Vagina (tissue), 2 donors: Measurements from ENCODE around the gene NME3. TPM values are rescaled to one million over a fixed set of nuclear protein-coding genes. Genes with fewer than 3 reads are reported as not detected.

Source experiments
- DNase-seq, 2 donors: peaks; one replicate each; pipeline ENCODE4 v3.0.0-alpha.2; 2017; ENCODE audit errors: extremely low spot score in 2 of 2
- H3K27ac ChIP-seq: fragments of 200-600 bp; sonication (generic); one replicate; pipeline ENCODE4 v1.5.1; 2019
- H3K27me3 ChIP-seq: fragments of 200-600 bp; sonication (generic); one replicate; pipeline ENCODE4 v1.5.1; 2019
- H3K36me3 ChIP-seq, 2 donors: fragments of 200-600 bp; sonication (generic); one replicate each; pipeline ENCODE4 v1.5.1; 2017 to 2019
- H3K4me1 ChIP-seq: fragments of 200-600 bp; sonication (generic); one replicate; pipeline ENCODE4 v1.5.1; 2019
- H3K4me3 ChIP-seq, 2 donors: fragments of 200-600 bp; sonication (generic); 1 replicate in 1 of 2; 2 replicates in 1 of 2; pipeline ENCODE4 v1.5.1; 2016 to 2019
- H3K9me3 ChIP-seq: fragments of 200-600 bp; sonication (generic); one replicate; pipeline ENCODE4 v1.5.1; 2019
- POLR2A ChIP-seq, 2 donors: fragments of 450-650 bp; IDR thresholded peaks; one replicate each; pipeline ENCODE4 v1.6.1; 2017; ENCODE audit warnings: antibody characterized with exemption in 2 of 2, mild to moderate bottlenecking in 2 of 2, moderate library complexity in 2 of 2
- POLR2AphosphoS5 ChIP-seq, 2 donors: sonication (generic); formaldehyde crosslinking; IDR thresholded peaks; one replicate each; pipeline ENCODE4 v1.9.0; 2017; ENCODE audit warnings: antibody characterized with exemption in 2 of 2, mild to moderate bottlenecking in 2 of 2, low read depth in 1 of 2; ENCODE audit not compliant: insufficient read depth in 1 of 2
- intact Hi-C: fragments of 100-400 bp; cut with DNase I; formaldehyde crosslinking; loops from one replicate; pipeline ENCODE4 v1.15.1; 2023
- total RNA-seq: library from RNA; depleted of rRNA; stranded (reverse); fragments of >200 nt; gene quantifications from one replicate; pipeline ENCODE4 v1.2.3, GENCODE V29; 2016
- TF ChIP-seq, protein P1 (sequence below), 3 experiments: fragments of 450-650 bp in 2 of 3; fragments of 200-600 bp in 1 of 3; sonication (generic) in 1 of 3; IDR thresholded peaks; one replicate each; pipeline ENCODE4 v1.5.1; 2017 to 2019; ENCODE audit warnings: antibody characterized with exemption in 3 of 3, mild to moderate bottlenecking in 2 of 3, moderate library complexity in 2 of 3

The NME3 gene
- total RNA-seq, 1 donor from 2014 or later: 96.0 TPM

DNA sequence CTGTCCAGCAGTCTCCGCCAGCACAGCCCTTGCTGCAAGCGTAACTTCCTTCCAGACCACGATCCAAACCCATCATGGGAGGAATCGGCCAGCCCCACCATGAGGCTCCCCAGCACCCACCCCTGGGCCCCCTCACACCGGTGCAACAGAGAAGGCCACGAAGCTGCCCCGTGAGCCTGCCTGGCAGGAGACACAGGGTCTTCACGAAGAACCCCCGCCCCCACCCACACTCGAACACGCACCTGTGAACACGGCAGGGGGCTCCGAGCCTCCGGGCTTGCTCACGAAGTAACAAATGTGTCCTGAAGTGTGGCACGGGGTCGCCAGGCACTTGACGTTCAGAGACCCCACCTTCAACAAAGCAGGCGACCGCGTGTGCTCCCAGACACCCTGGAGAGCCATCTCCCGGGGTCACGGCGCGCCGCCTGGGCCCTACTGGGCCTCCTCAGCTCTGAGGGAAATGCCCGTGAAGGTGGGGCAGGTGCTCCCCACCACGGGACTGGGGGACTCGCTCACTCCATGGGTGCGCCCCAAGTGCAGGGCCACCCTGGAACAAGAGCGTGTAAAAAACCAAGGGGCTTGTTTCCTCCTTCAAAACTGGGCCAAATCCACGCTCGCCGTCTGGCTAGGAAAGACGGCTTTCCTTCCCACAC, 47.7 kb upstream of the NME3 start:
- intact Hi-C loops: no loop called here
- no peaks in the 10 kb centered on the region for H3K27me3 ChIP-seq
- DNase-seq: no peak
- H3K4me1 ChIP-seq: no peaks in the 10 kb centered on the region
- H3K27ac ChIP-seq: no peak overlapping the region
- H3K36me3 ChIP-seq: peaks cover 0 to 52% of the 10 kb centered on the region in 2 donors
- no peak overlapping the region for H3K4me3 ChIP-seq
- no peaks in the 10 kb centered on the region for H3K9me3 ChIP-seq
- TF ChIP-seq, protein P1, sequence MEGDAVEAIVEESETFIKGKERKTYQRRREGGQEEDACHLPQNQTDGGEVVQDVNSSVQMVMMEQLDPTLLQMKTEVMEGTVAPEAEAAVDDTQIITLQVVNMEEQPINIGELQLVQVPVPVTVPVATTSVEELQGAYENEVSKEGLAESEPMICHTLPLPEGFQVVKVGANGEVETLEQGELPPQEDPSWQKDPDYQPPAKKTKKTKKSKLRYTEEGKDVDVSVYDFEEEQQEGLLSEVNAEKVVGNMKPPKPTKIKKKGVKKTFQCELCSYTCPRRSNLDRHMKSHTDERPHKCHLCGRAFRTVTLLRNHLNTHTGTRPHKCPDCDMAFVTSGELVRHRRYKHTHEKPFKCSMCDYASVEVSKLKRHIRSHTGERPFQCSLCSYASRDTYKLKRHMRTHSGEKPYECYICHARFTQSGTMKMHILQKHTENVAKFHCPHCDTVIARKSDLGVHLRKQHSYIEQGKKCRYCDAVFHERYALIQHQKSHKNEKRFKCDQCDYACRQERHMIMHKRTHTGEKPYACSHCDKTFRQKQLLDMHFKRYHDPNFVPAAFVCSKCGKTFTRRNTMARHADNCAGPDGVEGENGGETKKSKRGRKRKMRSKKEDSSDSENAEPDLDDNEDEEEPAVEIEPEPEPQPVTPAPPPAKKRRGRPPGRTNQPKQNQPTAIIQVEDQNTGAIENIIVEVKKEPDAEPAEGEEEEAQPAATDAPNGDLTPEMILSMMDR (IDR thresholded peaks at IDR 0.05): no peak
- TF ChIP-seq POLR2AphosphoS5 (IDR thresholded peaks at IDR 0.05; ENCODE audit: insufficient read depth in 1 of 2, low read depth in 1 of 2): no peak
- no peak for TF ChIP-seq POLR2A (IDR thresholded peaks at IDR 0.05)

GRCh38 chr16:1818204-1818872, 47.0 kb upstream of the NME3 start:
- H3K36me3 ChIP-seq: peaks cover 0 to 58% of the 10 kb centered on the region in 2 donors
- intact Hi-C loops: no loop called here
- H3K27me3 ChIP-seq: no peaks in the 10 kb centered on the region
- H3K4me3 ChIP-seq: no peak overlapping the region
- no peak overlapping the region for H3K27ac ChIP-seq
- TF ChIP-seq POLR2AphosphoS5 (IDR thresholded peaks at IDR 0.05; ENCODE audit: insufficient read depth in 1 of 2, low read depth in 1 of 2) (no peak), POLR2A (IDR thresholded peaks at IDR 0.05) (no peak)
- TF ChIP-seq, protein P1 (IDR thresholded peaks at IDR 0.05): no peak
- H3K9me3 ChIP-seq: no peaks in the 10 kb centered on the region
- no peaks in the 10 kb centered on the region for H3K4me1 ChIP-seq
- DNase-seq: no peak

- TF ChIP-seq POLR2AphosphoS5 (IDR thresholded peaks at IDR 0.05; ENCODE audit: insufficient read depth in 1 of 2, low read depth in 1 of 2): no peak
- no peak for TF ChIP-seq POLR2A (IDR thresholded peaks at IDR 0.05)
- TF ChIP-seq, protein P1 (IDR thresholded peaks at IDR 0.05): no peak
- Histone ChIP-seq H3K4me1 (no peaks in the 10 kb centered on the region), H3K27ac (no peak overlapping the region), H3K9me3 (no peaks in the 10 kb centered on the region), H3K36me3 (peaks cover 0 to 59% of the 10 kb centered on the region in 2 donors), H3K4me3 (no peak overlapping the region), H3K27me3 (no peaks in the 10 kb centered on the region)
- no peak for DNase-seq
- intact Hi-C loops: no loop called here
Observed at GRCh38 chr16:1817716-1818115, 46.4 kb upstream of the NME3 start.

GRCh38 chr16:1817276-1817589, 45.9 kb upstream of the NME3 start:
- no peaks in the 10 kb centered on the region for H3K9me3 ChIP-seq
- no peaks in the 10 kb centered on the region for H3K4me1 ChIP-seq

More at GRCh38 chr16:1817276-1817589, 45.9 kb upstream of the NME3 start:
- Histone ChIP-seq H3K27ac (no peak overlapping the region), H3K4me3 (no peak overlapping the region), H3K27me3 (no peaks in the 10 kb centered on the region), H3K36me3 (peaks cover 0 to 55% of the 10 kb centered on the region in 2 donors)
- no peak for DNase-seq
- TF ChIP-seq, protein P1 (IDR thresholded peaks at IDR 0.05): no peak
- TF ChIP-seq POLR2AphosphoS5 (IDR thresholded peaks at IDR 0.05; ENCODE audit: insufficient read depth in 1 of 2, low read depth in 1 of 2) (no peak), POLR2A (IDR thresholded peaks at IDR 0.05) (no peak)
- intact Hi-C loops: no loop called here
